ENCODE measurements around the gene THRA.

The THRA gene

GRCh38 chr17:40069751-40070708, 7.3 kb downstream of the THRA start:
- Histone ChIP-seq H3K36me3 (peaks cover 7% of the 10 kb centered on the region), H3K9me3 (ENCODE audit: severe bottlenecking) (no peaks in the 10 kb centered on the region), H3K4me3 (ENCODE audit: low read depth, low read length) (no peak overlapping the region), H3K27ac (peak overlapping the region; percentile 71), H3K27me3 (ENCODE audit: insufficient read depth, low read depth, severe bottlenecking) (no peaks in the 10 kb centered on the region)
- peak; percentile 68 for DNase-seq
- TF ChIP-seq CTCF (IDR thresholded peaks at IDR 0.05; ENCODE audit: low read depth, low read length): peak; percentile 39

- Histone ChIP-seq H3K27me3 (ENCODE audit: insufficient read depth, low read depth, severe bottlenecking) (no peaks in the 10 kb centered on the region), H3K36me3 (peaks cover 7% of the 10 kb centered on the region), H3K9me3 (ENCODE audit: severe bottlenecking) (no peaks in the 10 kb centered on the region), H3K27ac (peak overlapping the region; percentile 43), H3K4me3 (ENCODE audit: low read depth, low read length) (no peak overlapping the region)
- no peak for TF ChIP-seq CTCF (IDR thresholded peaks at IDR 0.05; ENCODE audit: low read depth, low read length)
- DNase-seq: no peak
These were observed 8.0 kb downstream of the THRA start for GRCh38 chr17:40070709-40071312.

- Histone ChIP-seq H3K27ac (peak overlapping the region; percentile 43), H3K27me3 (ENCODE audit: insufficient read depth, low read depth, severe bottlenecking) (no peaks in the 10 kb centered on the region), H3K36me3 (peaks cover 7% of the 10 kb centered on the region), H3K9me3 (ENCODE audit: severe bottlenecking) (no peaks in the 10 kb centered on the region), H3K4me3 (ENCODE audit: low read depth, low read length) (no peak overlapping the region)
- no peak for TF ChIP-seq CTCF (IDR thresholded peaks at IDR 0.05; ENCODE audit: low read depth, low read length)
- DNase-seq: peak; percentile 58
These were observed 8.7 kb downstream of the THRA start for GRCh38 chr17:40071313-40072039.

- peak overlapping the region; percentile 13; the same call in 1 of the 2 replicates for H3K27ac ChIP-seq
- no peaks in the 10 kb centered on the region for H3K9me3 ChIP-seq (ENCODE audit: severe bottlenecking)
- no peak for DNase-seq
- H3K27me3 ChIP-seq (ENCODE audit: insufficient read depth, low read depth, severe bottlenecking): no peaks in the 10 kb centered on the region
- H3K4me3 ChIP-seq (ENCODE audit: low read depth, low read length): no peak overlapping the region
- H3K36me3 ChIP-seq: peaks cover 7% of the 10 kb centered on the region
- TF ChIP-seq CTCF (IDR thresholded peaks at IDR 0.05; ENCODE audit: low read depth, low read length): no peak
These were observed 9.4 kb downstream of the THRA start for GRCh38 chr17:40072040-40072734.

- TF ChIP-seq CTCF (IDR thresholded peaks at IDR 0.05; ENCODE audit: low read depth, low read length): no peak
- Histone ChIP-seq H3K36me3 (peaks cover 9% of the 10 kb centered on the region), H3K9me3 (ENCODE audit: severe bottlenecking) (no peaks in the 10 kb centered on the region), H3K27me3 (ENCODE audit: insufficient read depth, low read depth, severe bottlenecking) (no peaks in the 10 kb centered on the region), H3K4me3 (ENCODE audit: low read depth, low read length) (no peak overlapping the region), H3K27ac (peak overlapping the region; percentile 13; the same call in 1 of the 2 replicates)
- DNase-seq: peak; percentile 56
These were observed 10.1 kb downstream of the THRA start for GRCh38 chr17:40072735-40073346.

All from WERI-Rb-1 (cell line).